DND-41 (cell line): ENCODE measurements around the gene IL7R.

ENCODE experiments used
- ATAC-seq: fragments of 200-7000 bp; cut with Tn5 transposase; 3 replicates; pipeline ENCODE4 v1.9.1; 2021; ENCODE audit warnings: low read depth; ENCODE audit not compliant: insufficient read depth
- DNase-seq: peaks from one replicate; pipeline ENCODE4 v3.0.0-alpha.2; 2020
- H2AFZ ChIP-seq: 2 replicates; pipeline ENCODE4 v1.6.0; 2012; ENCODE audit warnings: low read depth, low read length
- H3K27ac ChIP-seq: 2 replicates; pipeline ENCODE4 v1.5.1; 2012; ENCODE audit warnings: low read length, inconsistent platforms
- H3K27me3 ChIP-seq: fragments of 200-600 bp; sonication (generic); 2 replicates; pipeline ENCODE4 v1.6.0; 2012; ENCODE audit warnings: low read length, mild to moderate bottlenecking, inconsistent platforms; ENCODE audit not compliant: insufficient read depth, poor library complexity
- H3K36me3 ChIP-seq: 2 replicates; pipeline ENCODE4 v1.5.1; 2012; ENCODE audit warnings: low read length, inconsistent platforms; ENCODE audit not compliant: insufficient read depth
- H3K4me1 ChIP-seq: 2 replicates; pipeline ENCODE4 v1.5.1; 2012; ENCODE audit warnings: mild to moderate bottlenecking, low read length; ENCODE audit not compliant: insufficient read depth
- H3K4me2 ChIP-seq: 2 replicates; pipeline ENCODE4 v1.6.0; 2012; ENCODE audit warnings: mild to moderate bottlenecking, moderate library complexity, low read length, inconsistent platforms; ENCODE audit not compliant: insufficient read depth
- H3K4me3 ChIP-seq, 2 experiments: fragments of 200-600 bp in 1 of 2; shearing (Covaris generic) in 1 of 2; 2 replicates each; pipeline ENCODE4 v1.5.1; 2012 to 2016; ENCODE audit warnings: inconsistent platforms in 2 of 2, low read length in 2 of 2, mild to moderate bottlenecking in 2 of 2, low read depth in 1 of 2, moderate library complexity in 1 of 2
- H3K79me2 ChIP-seq: 2 replicates; pipeline ENCODE4 v1.6.0; 2012; ENCODE audit warnings: low read length, inconsistent platforms; ENCODE audit not compliant: insufficient read depth
- H3K9ac ChIP-seq: 2 replicates; pipeline ENCODE4 v1.6.0; 2012; ENCODE audit warnings: low read depth, mild to moderate bottlenecking, inconsistent platforms, low read length, moderate library complexity
- H3K9me3 ChIP-seq: 2 replicates; pipeline ENCODE4 v1.5.1; 2012; ENCODE audit warnings: low read length, moderate library complexity, mild to moderate bottlenecking, inconsistent platforms; ENCODE audit not compliant: insufficient read depth, severe bottlenecking
- H4K20me1 ChIP-seq: 2 replicates; pipeline ENCODE4 v1.6.0; 2012; ENCODE audit warnings: low read length; ENCODE audit not compliant: insufficient read depth
- CTCF ChIP-seq: IDR thresholded peaks from 2 replicates; pipeline ENCODE4 v1.5.1; 2012; ENCODE audit warnings: borderline replicate concordance, low read length, moderate library complexity, mild to moderate bottlenecking; ENCODE audit not compliant: poor library complexity, severe bottlenecking; ENCODE audit errors: extremely low read depth
- EZH2 ChIP-seq: IDR thresholded peaks from 3 replicates; pipeline ENCODE4 v1.6.1; 2012; ENCODE audit warnings: borderline replicate concordance, low read depth, mild to moderate bottlenecking, moderate library complexity, low read length, inconsistent platforms; ENCODE audit not compliant: severe bottlenecking

IL7R gene

GRCh38 chr5:35856765-35857351 is at the start of gene IL7R:
Gene IL7R (plus strand): TSS chr5:35856891. CDS start chr5:35856978, 87 bp downstream.
- Histone ChIP-seq H3K27me3 (no peaks in the 10 kb centered on the region), H3K27ac (peak within 1 kb of the TSS; percentile 99), H3K9me3 (no peaks in the 10 kb centered on the region), H3K9ac (peak within 1 kb of the TSS; percentile 70), H2AFZ (0 out of 2 replicates have a peak within 1 kb of the TSS, but pooled peaks have one; percentile 20), H3K4me1 (peaks cover 71% of the 10 kb centered on the region), H3K36me3 (peaks cover 38% of the 10 kb centered on the region), H4K20me1 (no peaks in the 10 kb centered on the region), H3K79me2 (peaks cover 68% of the 10 kb centered on the region), H3K4me2 (peak within 1 kb of the TSS; percentile 65), H3K4me3 (peak within 1 kb of the TSS; percentile 73 to 88)
- DNase-seq (peak; percentile 45), ATAC-seq (peak; percentile 84)
- TF ChIP-seq CTCF (no peak), EZH2 (no peak)

GRCh38 chr5:35810601-35811000 is 46.1 kb upstream of the IL7R start:
- Histone ChIP-seq H3K9ac (peak overlapping the region; percentile 25; the same call in 1 of the 2 replicates), H4K20me1 (no peaks in the 10 kb centered on the region), H3K27me3 (no peaks in the 10 kb centered on the region), H2AFZ (no peak overlapping the region), H3K9me3 (no peaks in the 10 kb centered on the region), H3K4me2 (peak overlapping the region; percentile 37), H3K27ac (peak overlapping the region; percentile 68), H3K36me3 (no peaks in the 10 kb centered on the region), H3K79me2 (no peaks in the 10 kb centered on the region), H3K4me1 (peaks cover 27% of the 10 kb centered on the region), H3K4me3 (no peak overlapping the region)
- DNase-seq (no peak), ATAC-seq (peak; percentile 13; the same call in 1 of the 3 replicates)
- no peak for TF ChIP-seq EZH2
- no peak for TF ChIP-seq CTCF

- H3K27me3 ChIP-seq: no peaks in the 10 kb centered on the region
- H3K4me1 ChIP-seq: peaks cover 27% of the 10 kb centered on the region
- ATAC-seq (peak; percentile 85), DNase-seq (peak; percentile 29)
- no peaks in the 10 kb centered on the region for H3K36me3 ChIP-seq
- peak overlapping the region; percentile 78 for H3K27ac ChIP-seq
- no peaks in the 10 kb centered on the region for H3K9me3 ChIP-seq
- no peaks in the 10 kb centered on the region for H3K79me2 ChIP-seq
- no peak overlapping the region for H3K9ac ChIP-seq
- no peaks in the 10 kb centered on the region for H4K20me1 ChIP-seq
- H2AFZ ChIP-seq: no peak overlapping the region
- H3K4me3 ChIP-seq: no peak overlapping the region
- TF ChIP-seq EZH2 (no peak), CTCF (no peak)
- H3K4me2 ChIP-seq: peak overlapping the region; percentile 51
Measured at GRCh38 chr5:35811108-35811741, 45.5 kb upstream of the IL7R start.
